Mesendoderm (in vitro differentiated cells): ENCODE measurements around the gene CHD8.

Experiments
- DNase-seq: peaks from one replicate; pipeline ENCODE4 v3.0.0; 2013
- H2AK5ac ChIP-seq: 2 replicates; pipeline ENCODE4 v1.6.1; 2013; ENCODE audit warnings: low read length, inconsistent platforms
- H2BK120ac ChIP-seq: 2 replicates; pipeline ENCODE4 v1.6.1; 2013; ENCODE audit warnings: low read depth, mild to moderate bottlenecking, low read length, moderate library complexity, mixed read lengths
- H2BK15ac ChIP-seq: replicated peaks from 2 replicates; pipeline ENCODE4 v1.6.1; 2013; ENCODE audit warnings: low read depth, mild to moderate bottlenecking, moderate library complexity
- H2BK5ac ChIP-seq: 2 replicates; pipeline ENCODE4 v1.6.1; 2013; ENCODE audit warnings: low read length, inconsistent platforms
- H3K18ac ChIP-seq: 2 replicates; pipeline ENCODE4 v1.6.1; 2013; ENCODE audit warnings: mild to moderate bottlenecking, low read length, mixed read lengths
- H3K23ac ChIP-seq: one replicate; pipeline ENCODE4 v1.6.1; 2013; ENCODE audit warnings: low read length
- H3K27ac ChIP-seq: 2 replicates; pipeline ENCODE4 v1.5.1; 2013; ENCODE audit warnings: low read depth, mild to moderate bottlenecking, inconsistent platforms, low read length, moderate library complexity
- H3K27me3 ChIP-seq: 2 replicates; pipeline ENCODE4 v1.6.1; 2013; ENCODE audit warnings: low read length, control low read depth, mild to moderate bottlenecking, inconsistent platforms; ENCODE audit not compliant: insufficient read depth, poor library complexity
- H3K36me3 ChIP-seq: 2 replicates; pipeline ENCODE4 v1.6.1; 2013; ENCODE audit warnings: low read length, inconsistent platforms; ENCODE audit not compliant: control insufficient read depth, insufficient read depth
- H3K4ac ChIP-seq: one replicate; pipeline ENCODE4 v1.6.1; 2013; ENCODE audit warnings: low read depth, mild to moderate bottlenecking, low read length, moderate library complexity
- H3K4me1 ChIP-seq: 2 replicates; pipeline ENCODE4 v1.6.1; 2013; ENCODE audit warnings: low read depth, low read length, inconsistent platforms; ENCODE audit not compliant: control insufficient read depth
- H3K4me2 ChIP-seq: 2 replicates; pipeline ENCODE4 v1.6.1; 2013; ENCODE audit warnings: low read length
- H3K4me3 ChIP-seq: 2 replicates; pipeline ENCODE4 v1.5.1; 2013; ENCODE audit warnings: mild to moderate bottlenecking, low read length
- H3K56ac ChIP-seq: one replicate; pipeline ENCODE4 v1.6.1; 2013; ENCODE audit warnings: low read length
- H3K79me1 ChIP-seq: 2 replicates; pipeline ENCODE4 v1.6.1; 2013; ENCODE audit warnings: low read length, inconsistent platforms
- H3K79me2 ChIP-seq: 2 replicates; pipeline ENCODE4 v1.6.1; 2013; ENCODE audit warnings: mild to moderate bottlenecking, low read length; ENCODE audit not compliant: control insufficient read depth, insufficient read depth
- H3K9ac ChIP-seq: 2 replicates; pipeline ENCODE4 v1.6.1; 2013; ENCODE audit warnings: low read length, inconsistent platforms
- H4K5ac ChIP-seq: one replicate; pipeline ENCODE4 v1.6.1; 2013; ENCODE audit warnings: low read length
- H4K8ac ChIP-seq: one replicate; pipeline ENCODE4 v1.6.1; 2013; ENCODE audit warnings: low read depth, mild to moderate bottlenecking, control low read depth, low read length, moderate library complexity
- WGBS: extraction: QIAGEN DNeasy Blood & Tissue Kit; methylation state at CpG from one replicate; pipeline ENCODE4 v1.1.7; 2013; ENCODE audit warnings: low lambda C conversion rate, missing lambda C conversion rate; ENCODE audit not compliant: insufficient coverage; ENCODE audit errors: extremely low coverage; 5-methylcytosine and 5-hydroxymethylcytosine counted together

Gene CHD8

DNA sequence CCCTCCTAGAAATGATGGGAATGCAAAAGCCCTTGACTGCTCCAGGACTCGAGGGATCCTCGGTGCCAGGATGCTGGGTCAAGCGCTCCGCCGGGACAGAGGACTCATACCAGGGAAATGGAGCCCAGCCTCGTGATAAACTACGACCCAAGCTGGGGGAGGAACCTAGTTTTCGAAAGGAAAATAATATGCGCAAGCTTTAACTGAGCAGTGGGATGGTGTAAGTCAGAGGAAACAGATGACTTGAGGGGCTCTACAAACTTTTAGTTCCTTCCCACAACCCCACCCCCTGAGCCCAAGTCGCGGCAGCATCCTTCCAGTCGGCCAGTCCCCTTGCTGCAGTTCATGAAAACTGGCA, 71.5 kb downstream of the CHD8 start:
- no CpG with 5 or more reads among the region's 12 CpGs for WGBS
- H4K8ac ChIP-seq = no peak overlapping the region
- no peak for DNase-seq

DNA sequence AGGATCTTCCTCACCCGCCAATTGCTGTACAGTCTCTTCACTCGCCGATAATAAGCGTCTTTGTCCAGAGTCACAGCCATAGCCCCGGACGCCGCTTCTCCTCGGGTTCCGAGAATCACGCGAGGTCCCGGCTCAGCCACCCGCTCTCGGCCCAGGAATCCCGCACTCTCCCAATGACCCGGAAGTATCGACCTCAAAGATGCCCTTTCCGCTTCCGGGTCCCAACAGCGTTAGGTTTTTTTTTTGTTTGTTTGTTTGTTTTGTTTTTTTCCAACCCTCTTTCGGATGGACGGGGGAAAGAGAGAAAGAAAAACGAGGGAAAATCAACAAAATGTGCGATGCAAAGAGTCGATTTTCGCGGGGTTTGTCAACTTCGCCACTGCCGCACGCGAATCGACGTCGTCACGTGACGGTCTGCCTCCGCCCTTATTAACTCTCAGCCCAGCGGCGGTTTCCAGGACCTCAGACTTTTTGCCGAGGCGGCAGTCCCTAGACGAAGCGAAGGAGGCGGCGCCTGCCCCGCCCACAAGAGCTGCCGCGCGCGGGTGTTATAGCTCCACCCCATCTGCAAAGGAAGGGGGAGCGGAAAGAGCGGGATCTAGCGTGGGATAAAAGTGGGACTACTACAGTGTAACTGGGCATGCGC, 72.0 kb downstream of the CHD8 start, which contains the start of gene SUPT16H:
Gene SUPT16H, minus strand, starts transcription at position 172 of the 646 bp plus-strand sequence. Its CDS starts 92 bp downstream, at position 80.
- Histone ChIP-seq H3K9ac (peak within 1 kb of the TSS; percentile 88), H3K23ac (peak within 1 kb of the TSS; percentile 10), H3K4me1 (no peaks in the 10 kb centered on the region), H3K79me2 (peaks cover 40% of the 10 kb centered on the region), H2BK15ac (no peak within 1 kb of the TSS), H3K27me3 (no peaks in the 10 kb centered on the region), H2AK5ac (no peak within 1 kb of the TSS), H2BK120ac (no peak within 1 kb of the TSS), H3K56ac (peak within 1 kb of the TSS; percentile 95), H2BK5ac (no peak within 1 kb of the TSS), H3K4me3 (peak within 1 kb of the TSS; percentile 69), H3K27ac (peak within 1 kb of the TSS; percentile 78), H3K4ac (peak within 1 kb of the TSS; percentile 58), H4K8ac (peak within 1 kb of the TSS; percentile 59), H4K5ac (no peak within 1 kb of the TSS), H3K36me3 (peaks cover 4% of the 10 kb centered on the region), H3K18ac (peak within 1 kb of the TSS; percentile 0), H3K79me1 (peaks cover 1% of the 10 kb centered on the region), H3K4me2 (peak within 1 kb of the TSS; percentile 80)
- no CpG with 5 or more reads among the region's 54 CpGs for WGBS
- DNase-seq = peak; percentile 99

More for the DNA sequence above, 71.5 kb downstream of the CHD8 start:
- H3K79me1 ChIP-seq = peaks cover 1% of the 10 kb centered on the region
- H2AK5ac ChIP-seq = no peak overlapping the region
- no peaks in the 10 kb centered on the region for H3K27me3 ChIP-seq
- H3K36me3 ChIP-seq = peaks cover 4% of the 10 kb centered on the region
- peak overlapping the region; percentile 84 for H3K56ac ChIP-seq
- peak overlapping the region; percentile 52 for H3K4me3 ChIP-seq
- H2BK15ac ChIP-seq = no peak overlapping the region
- H3K4ac ChIP-seq = no peak overlapping the region
- H3K23ac ChIP-seq = no peak overlapping the region
- no peak overlapping the region for H3K18ac ChIP-seq
- peak overlapping the region; percentile 80 for H3K4me2 ChIP-seq
- H2BK120ac ChIP-seq = no peak overlapping the region
- H2BK5ac ChIP-seq = no peak overlapping the region
- no peak overlapping the region for H4K5ac ChIP-seq
- peaks cover 35% of the 10 kb centered on the region for H3K79me2 ChIP-seq
- H3K9ac ChIP-seq = peak overlapping the region; percentile 88
- peak overlapping the region; percentile 60 for H3K27ac ChIP-seq
- H3K4me1 ChIP-seq = no peaks in the 10 kb centered on the region

DNA sequence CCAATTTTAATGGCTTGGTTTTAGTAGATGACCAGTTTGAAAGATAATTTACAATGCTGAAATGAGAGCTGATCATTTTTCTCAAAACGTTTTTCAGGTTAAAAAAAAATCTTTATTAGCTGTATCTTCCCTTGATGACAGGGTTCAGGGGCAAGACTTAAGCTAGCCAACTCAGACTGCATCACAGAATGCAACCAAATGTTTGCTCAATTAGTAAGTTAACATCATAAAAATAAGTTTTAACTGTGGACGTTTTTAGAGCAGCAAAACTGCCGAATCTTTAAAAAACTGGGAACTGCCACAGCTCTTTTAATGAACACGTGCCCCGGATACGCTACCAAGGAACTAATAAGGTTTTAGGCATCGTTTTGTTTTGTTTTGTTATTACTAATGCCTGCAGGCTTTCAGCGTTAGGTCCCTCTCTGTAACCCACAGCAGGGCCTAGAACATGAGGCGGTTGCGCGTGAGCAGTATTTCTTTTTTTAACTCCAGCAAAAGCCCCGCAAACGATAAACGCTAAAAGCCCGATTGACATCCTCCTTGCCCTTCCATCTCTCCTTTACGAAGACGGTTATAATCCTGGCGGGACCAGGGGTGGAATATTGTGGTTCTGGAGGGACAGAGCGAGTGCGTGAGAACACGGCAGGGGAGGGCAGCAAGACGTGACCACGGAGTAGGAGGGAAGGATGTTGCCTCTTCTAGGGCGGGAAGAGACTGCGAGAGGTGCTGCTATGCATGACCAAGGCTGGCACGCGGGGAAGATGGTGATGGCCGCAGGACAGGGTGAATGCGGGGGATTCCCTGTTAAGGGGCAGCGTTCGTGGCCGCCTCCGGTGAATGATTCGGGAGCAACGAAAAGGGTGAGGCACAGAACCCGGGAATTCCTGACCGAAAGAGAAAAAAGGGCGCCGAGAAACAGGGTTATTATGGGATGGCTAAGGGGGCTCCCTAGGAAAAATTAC, 72.8 kb downstream of the CHD8 start:
- H3K9ac ChIP-seq = peak overlapping the region; percentile 88
- WGBS = no CpG with 5 or more reads among the region's 39 CpGs
- no peak overlapping the region for H2BK5ac ChIP-seq
- H4K5ac ChIP-seq = no peak overlapping the region
- H2AK5ac ChIP-seq = no peak overlapping the region
- peak overlapping the region; percentile 69 for H3K4me3 ChIP-seq
- peak overlapping the region; percentile 10 for H3K23ac ChIP-seq
- H3K18ac ChIP-seq = peak overlapping the region; percentile 0
- DNase-seq = peak; percentile 66
- H3K4ac ChIP-seq = peak overlapping the region; percentile 58
- peak overlapping the region; percentile 95 for H3K56ac ChIP-seq
- H2BK15ac ChIP-seq = no peak overlapping the region
- H4K8ac ChIP-seq = peak overlapping the region; percentile 59
- H3K27me3 ChIP-seq = no peaks in the 10 kb centered on the region
- H3K36me3 ChIP-seq = peaks cover 4% of the 10 kb centered on the region
- no peaks in the 10 kb centered on the region for H3K4me1 ChIP-seq
- H3K4me2 ChIP-seq = peak overlapping the region; percentile 34
- H3K27ac ChIP-seq = peak overlapping the region; percentile 62
- peaks cover 43% of the 10 kb centered on the region for H3K79me2 ChIP-seq
- H2BK120ac ChIP-seq = no peak overlapping the region
- peaks cover 1% of the 10 kb centered on the region for H3K79me1 ChIP-seq

- Histone ChIP-seq H4K5ac (no peak overlapping the region), H2BK120ac (no peak overlapping the region), H2AK5ac (no peak overlapping the region), H3K56ac (no peak overlapping the region), H3K4ac (no peak overlapping the region), H2BK15ac (no peak overlapping the region), H3K18ac (no peak overlapping the region), H3K27ac (no peak overlapping the region), H3K23ac (no peak overlapping the region), H3K4me2 (no peak overlapping the region), H3K4me3 (no peak overlapping the region), H3K4me1 (no peaks in the 10 kb centered on the region), H3K9ac (no peak overlapping the region), H3K36me3 (peaks cover 4% of the 10 kb centered on the region), H3K79me2 (peaks cover 50% of the 10 kb centered on the region), H3K79me1 (peaks cover 1% of the 10 kb centered on the region), H2BK5ac (no peak overlapping the region), H4K8ac (no peak overlapping the region), H3K27me3 (no peaks in the 10 kb centered on the region)
- peak; percentile 27 for DNase-seq
Measured at GRCh38 chr14:21382095-21382494, 73.8 kb downstream of the CHD8 start.

DNA sequence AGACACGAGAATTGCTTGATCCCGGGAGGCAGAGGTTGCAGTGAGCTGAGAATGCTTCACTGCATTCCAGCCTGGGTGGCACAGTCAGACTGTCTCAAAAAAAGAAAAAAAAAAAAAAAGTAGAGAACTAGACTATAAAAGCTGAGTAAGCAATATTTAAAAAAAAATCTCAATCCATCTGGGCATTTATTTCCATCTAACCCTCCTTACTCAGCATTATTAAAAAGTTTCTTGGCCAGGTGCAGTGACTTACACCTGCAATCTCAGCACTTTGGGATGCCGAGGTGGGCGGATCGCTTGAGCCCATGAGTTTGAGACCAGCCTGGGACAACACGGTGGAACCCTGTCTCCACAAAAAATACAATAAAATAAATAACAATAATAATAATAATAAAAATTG, 76.6 kb downstream of the CHD8 start:
- Histone ChIP-seq H3K4me3 (no peak overlapping the region), H2BK120ac (no peak overlapping the region), H3K23ac (no peak overlapping the region), H3K36me3 (no peaks in the 10 kb centered on the region), H3K4me1 (no peaks in the 10 kb centered on the region), H3K79me1 (peaks cover 3% of the 10 kb centered on the region), H3K56ac (no peak overlapping the region), H2BK5ac (no peak overlapping the region), H3K9ac (no peak overlapping the region), H2AK5ac (no peak overlapping the region), H3K79me2 (peaks cover 63% of the 10 kb centered on the region), H3K18ac (no peak overlapping the region), H4K8ac (no peak overlapping the region), H3K4me2 (no peak overlapping the region), H3K27ac (no peak overlapping the region), H3K27me3 (no peaks in the 10 kb centered on the region), H3K4ac (no peak overlapping the region), H2BK15ac (no peak overlapping the region), H4K5ac (no peak overlapping the region)
- no peak for DNase-seq
- WGBS = no CpG with 5 or more reads among the region's 6 CpGs
